GM12878 (cell line): ENCODE results near the gene BEGAIN. TPM values are rescaled to one million over a fixed set of nuclear protein-coding genes. Genes with fewer than 3 reads are reported as not detected.

Experiments used
- ATAC-seq: fragments of 200-7000 bp; cut with Tn5 transposase; 3 replicates; pipeline ENCODE4 v1.9.1; 2020; ENCODE audit warnings: mild to moderate bottlenecking, moderate library complexity
- BruUV-seq: library from RNA; stranded (reverse); fragments of 400-500 nt; replicated peaks from 2 replicates; lab custom pipeline; 2021; lab: Mats Ljungman, UMichigan
- CTCF ChIA-PET: fragments of 300-600 bp; sonication (Branson Sonifier 250); formaldehyde crosslinking; extraction: SDS; loops from one replicate; lab custom pipeline; 2021; ENCODE audit warnings: inconsistent platforms; lab: Yijun Ruan, JAX
- POLR2A ChIA-PET: fragments of 350-600 bp; formaldehyde crosslinking; extraction: SDS; loops from one replicate; lab custom pipeline; 2021; ENCODE audit warnings: inconsistent platforms; lab: Charles Lee
- RAD21 ChIA-PET: fragments of 300-600 bp; sonication (Branson Sonifier 250); formaldehyde crosslinking; loops from one replicate; lab custom pipeline; 2023; ENCODE audit warnings: antibody characterized with exemption; ENCODE audit not compliant: unreplicated experiment; lab: Charles Lee
- SMC1A ChIA-PET: fragments of 300-600 bp; sonication (Branson Sonifier 250); formaldehyde crosslinking; loops from one replicate; lab custom pipeline; 2023; ENCODE audit not compliant: unreplicated experiment, uncharacterized antibody; lab: Charles Lee
- DNase-seq: peaks from one replicate; pipeline ENCODE4 v3.0.0-alpha.2; 2011; ENCODE audit warnings: low read depth, low spot score
- FAIRE-seq: peaks from 3 replicates; lab custom pipeline; 2011; peaks lifted over from hg19 to GRCh38; lab: Jason Lieb, UNC
- H2AFZ ChIP-seq: 2 replicates; pipeline ENCODE4 v1.6.0; 2011; ENCODE audit warnings: low read depth, low read length, control low read depth; ENCODE audit not compliant: control insufficient read depth
- H3K27ac ChIP-seq: 2 replicates; pipeline ENCODE4 v1.5.1; 2011; ENCODE audit warnings: control low read depth; ENCODE audit not compliant: control insufficient read depth, insufficient read depth
- H3K27me3 ChIP-seq, 2 experiments: replicated peaks in 1 of 2; 2 replicates each; pipeline versions ENCODE4 v1.6.0 to v1.6.1; 2011; ENCODE audit warnings: low read length in 1 of 2; ENCODE audit not compliant: control insufficient read depth in 2 of 2, insufficient read depth in 2 of 2
- H3K36me3 ChIP-seq, 2 experiments: 2 replicates each; pipeline ENCODE4 v1.5.1; 2011; ENCODE audit warnings: low read length in 1 of 2; ENCODE audit not compliant: control insufficient read depth in 2 of 2, insufficient read depth in 2 of 2
- H3K4me1 ChIP-seq: 2 replicates; pipeline ENCODE4 v1.6.1; 2011; ENCODE audit warnings: mild to moderate bottlenecking, low read length, moderate library complexity, mixed read lengths; ENCODE audit not compliant: control insufficient read depth, insufficient read depth
- H3K4me2 ChIP-seq: 2 replicates; pipeline ENCODE4 v1.6.0; 2011; ENCODE audit warnings: control low read depth; ENCODE audit not compliant: control insufficient read depth, insufficient read depth
- H3K4me3 ChIP-seq: fragments of 200-600 bp; sonication (generic); 2 replicates; pipeline ENCODE4 v1.5.1; 2016
- H3K79me2 ChIP-seq: 2 replicates; pipeline ENCODE4 v1.6.0; 2011; ENCODE audit warnings: low read length; ENCODE audit not compliant: control insufficient read depth, insufficient read depth
- H3K9ac ChIP-seq: 2 replicates; pipeline ENCODE4 v1.8.0; 2011; ENCODE audit warnings: low read length, control low read depth, mixed read lengths; ENCODE audit not compliant: control insufficient read depth, insufficient read depth
- H3K9me3 ChIP-seq: replicated peaks from 3 replicates; pipeline ENCODE4 v1.5.1; 2011; ENCODE audit warnings: mild to moderate bottlenecking, low read length; ENCODE audit not compliant: control insufficient read depth, insufficient read depth
- H4K20me1 ChIP-seq: 2 replicates; pipeline ENCODE4 v1.6.0; 2011; ENCODE audit not compliant: control insufficient read depth, insufficient read depth
- ATF3 ChIP-seq: IDR thresholded peaks from 2 replicates; pipeline ENCODE4 v1.6.1; 2011; ENCODE audit warnings: low read depth, mild to moderate bottlenecking, low read length, moderate library complexity, borderline replicate concordance; ENCODE audit errors: extremely low read depth
- E2F8 ChIP-seq: fragments of 450-650 bp; IDR thresholded peaks from 2 replicates; pipeline ENCODE4 v1.6.1; 2018; ENCODE audit warnings: mild to moderate bottlenecking, low read depth, moderate library complexity; ENCODE audit not compliant: partially characterized antibody
- HDAC2 ChIP-seq: fragments of 200-600 bp; sonication (generic); IDR thresholded peaks from 2 replicates; pipeline ENCODE4 v1.6.1; 2017
- MTA2 ChIP-seq: fragments of 450-650 bp; IDR thresholded peaks from 2 replicates; pipeline ENCODE4 v1.6.1; 2016; ENCODE audit warnings: low read depth, mild to moderate bottlenecking, moderate library complexity
- NR2C2 ChIP-seq: IDR thresholded peaks from 2 replicates; pipeline ENCODE4 v1.6.1; 2011; ENCODE audit warnings: borderline replicate concordance, low read depth; ENCODE audit not compliant: control insufficient read depth, insufficient read length
- PBX3 ChIP-seq: IDR thresholded peaks from 2 replicates; pipeline ENCODE4 v1.6.1; 2011; ENCODE audit warnings: mild to moderate bottlenecking, low read depth, low read length, moderate library complexity; ENCODE audit not compliant: insufficient replicate concordance
- SP1 ChIP-seq: IDR thresholded peaks from one replicate; pipeline ENCODE4 v1.6.1; 2011; ENCODE audit warnings: low read depth, low read length
- TBL1XR1 ChIP-seq: IDR thresholded peaks from 2 replicates; pipeline ENCODE4 v1.6.1; 2012; ENCODE audit warnings: low read depth, low read length, improper control_type of control experiment
- TCF3 ChIP-seq: IDR thresholded peaks from 2 replicates; pipeline ENCODE4 v1.6.1; 2012; ENCODE audit warnings: low read depth, mild to moderate bottlenecking, low read length, borderline replicate concordance; ENCODE audit not compliant: insufficient read depth
- ZBED1 ChIP-seq: IDR thresholded peaks from 2 replicates; pipeline ENCODE4 v1.6.1; 2016; ENCODE audit warnings: borderline replicate concordance
- ZNF24 ChIP-seq: fragments of 450-650 bp; IDR thresholded peaks from 2 replicates; pipeline ENCODE4 v1.6.1; 2017; ENCODE audit warnings: antibody characterized with exemption, mild to moderate bottlenecking
- ZNF384 ChIP-seq: IDR thresholded peaks from 2 replicates; pipeline ENCODE4 v1.6.1; 2012; ENCODE audit warnings: low read depth, mild to moderate bottlenecking, low read length, improper control_type of control experiment, borderline replicate concordance
- ZNF592 ChIP-seq: fragments of 450-650 bp; IDR thresholded peaks from 2 replicates; pipeline ENCODE4 v1.6.1; 2017; ENCODE audit warnings: mild to moderate bottlenecking, moderate library complexity
- WGBS: methylation state at CpG from one replicate; pipeline ENCODE4 v1.1.6; 2016; ENCODE audit warnings: low lambda C conversion rate; ENCODE audit not compliant: insufficient replicate concordance, insufficient coverage; ENCODE audit errors: missing lambda C conversion rate; 5-methylcytosine and 5-hydroxymethylcytosine counted together
- in situ Hi-C: fragments of 300-500 bp; cut with MboI; formaldehyde crosslinking; loops from 9 replicates; pipeline ENCODE4 v1.14.3; 2018; ENCODE audit warnings: mixed read lengths
- intact Hi-C: fragments of 100-400 bp; cut with micrococcal nuclease; formaldehyde crosslinking; loops from one replicate; pipeline ENCODE4 v1.14.2; 2022; ENCODE audit not compliant: unreplicated experiment
- polyA plus RNA-seq, 11 experiments: library from polyadenylated mRNA; depleted of rRNA in 4 of 11; unstranded in 6 of 11; stranded (reverse) in 5 of 11; fragments of >200 nt; fragmentation: Nextera tagmentation in 4 of 11; fragmentation: Illumina TruSeq in 1 of 11; extraction: Ambion mirVana in 4 of 11; extraction: Trizol in 1 of 11; gene quantifications; 1 replicate in 1 of 11; 2 replicates in 10 of 11; pipeline versions ENCODE4 v1.2.1 to v1.2.3, GENCODE V29; 2011 to 2016; ENCODE audit warnings: inconsistent platforms in 2 of 11, missing spikeins in 2 of 11, low read depth in 1 of 11
- total RNA-seq, 4 experiments: library from RNA; depleted of rRNA in 3 of 4; stranded (reverse); fragments of >200 nt in 3 of 4; fragmentation: Illumina TruSeq in 1 of 4; extraction: Trizol in 1 of 4; gene quantifications; 2 replicates each; pipeline versions ENCODE4 v1.2.1 to v1.2.3, GENCODE V29; 2013 to 2021

The BEGAIN gene
- total and polyA plus RNA-seq, 10 of the 15 experiments (the other 5 are each of a cell fraction or from before 2014, with no cell fraction given): 0.01 to 0.31 (median 0.06) TPM; not detected in 5

- TF ChIP-seq E2F8: no peak
- no peak for TF ChIP-seq SP1
- no peak for TF ChIP-seq MTA2
- TF ChIP-seq HDAC2: no peak
- no peak for TF ChIP-seq PBX3
- no peak for TF ChIP-seq TBL1XR1
- no peak for TF ChIP-seq NR2C2
- no peak for TF ChIP-seq TCF3
These were observed 42.5 kb upstream of the BEGAIN start (continued) for GRCh38 chr14:100629696-100630095.

- intact Hi-C loops (no loop called here), in situ Hi-C loops (no loop called here)
- no peaks in the 10 kb centered on the region for H3K9me3 ChIP-seq
- H3K9ac ChIP-seq: no peak overlapping the region
- CTCF ChIA-PET: interaction anchor here (0.7 kb wide), 1 partner anchor 244 kb away, joined by 3 read pairs; no protein-coding TSS in a partner anchor
- SMC1A ChIA-PET: no interaction called here
- H3K36me3 ChIP-seq: no peaks in the 10 kb centered on the region
- RAD21 ChIA-PET: no interaction called here
- H3K79me2 ChIP-seq: no peaks in the 10 kb centered on the region
- no peak overlapping the region for H3K4me2 ChIP-seq
- BruUV-seq: no TSS peak
- no peaks in the 10 kb centered on the region for H3K4me1 ChIP-seq
- 24% methylated on average over 9 of the region's 13 CpGs for WGBS
- no peak overlapping the region for H3K27ac ChIP-seq
- no peak overlapping the region for H2AFZ ChIP-seq
- FAIRE-seq: no peak
- no peak for DNase-seq
- ATAC-seq: no peak
- H4K20me1 ChIP-seq: no peaks in the 10 kb centered on the region
- H3K4me3 ChIP-seq: no peak overlapping the region
- no peak for TF ChIP-seq ZNF384
- no peak for TF ChIP-seq ZBED1
- TF ChIP-seq ZNF592: no peak
- TF ChIP-seq ZNF24: no peak
- TF ChIP-seq ATF3: no peak
- POLR2A ChIA-PET: no interaction called here
- peaks cover 0 to 3% of the 10 kb centered on the region in 2 experiments; a peak in 2 of 4 replicates for H3K27me3 ChIP-seq
These were observed 41.9 kb upstream of the BEGAIN start for GRCh38 chr14:100629098-100629497.
